Choroid plexus epithelial cell (primary cell): Measurements from ENCODE around the gene FAM3A.
"Not testable (repeated sequence)": the region's sequence is repeated elsewhere in the genome, so short reads cannot be mapped to it uniquely, and the experiment has no call there.

ENCODE experiments used
- DNase-seq: peaks from one replicate; pipeline ENCODE4 v3.0.0-alpha.2; 2010; ENCODE audit warnings: low read depth
- H3K4me3 ChIP-seq: 2 replicates; pipeline ENCODE4 v1.5.1; 2011; ENCODE audit warnings: low read depth, mild to moderate bottlenecking, control low read depth, low read length, moderate library complexity
- TF ChIP-seq, protein P1 (sequence below): conservative IDR thresholded peaks from 2 replicates; pipeline ENCODE4 v1.5.1; 2011; ENCODE audit warnings: low read depth, mild to moderate bottlenecking, control low read depth, inconsistent platforms, low read length, moderate library complexity

The FAM3A gene, protein sequence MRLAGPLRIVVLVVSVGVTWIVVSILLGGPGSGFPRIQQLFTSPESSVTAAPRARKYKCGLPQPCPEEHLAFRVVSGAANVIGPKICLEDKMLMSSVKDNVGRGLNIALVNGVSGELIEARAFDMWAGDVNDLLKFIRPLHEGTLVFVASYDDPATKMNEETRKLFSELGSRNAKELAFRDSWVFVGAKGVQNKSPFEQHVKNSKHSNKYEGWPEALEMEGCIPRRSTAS

DNA sequence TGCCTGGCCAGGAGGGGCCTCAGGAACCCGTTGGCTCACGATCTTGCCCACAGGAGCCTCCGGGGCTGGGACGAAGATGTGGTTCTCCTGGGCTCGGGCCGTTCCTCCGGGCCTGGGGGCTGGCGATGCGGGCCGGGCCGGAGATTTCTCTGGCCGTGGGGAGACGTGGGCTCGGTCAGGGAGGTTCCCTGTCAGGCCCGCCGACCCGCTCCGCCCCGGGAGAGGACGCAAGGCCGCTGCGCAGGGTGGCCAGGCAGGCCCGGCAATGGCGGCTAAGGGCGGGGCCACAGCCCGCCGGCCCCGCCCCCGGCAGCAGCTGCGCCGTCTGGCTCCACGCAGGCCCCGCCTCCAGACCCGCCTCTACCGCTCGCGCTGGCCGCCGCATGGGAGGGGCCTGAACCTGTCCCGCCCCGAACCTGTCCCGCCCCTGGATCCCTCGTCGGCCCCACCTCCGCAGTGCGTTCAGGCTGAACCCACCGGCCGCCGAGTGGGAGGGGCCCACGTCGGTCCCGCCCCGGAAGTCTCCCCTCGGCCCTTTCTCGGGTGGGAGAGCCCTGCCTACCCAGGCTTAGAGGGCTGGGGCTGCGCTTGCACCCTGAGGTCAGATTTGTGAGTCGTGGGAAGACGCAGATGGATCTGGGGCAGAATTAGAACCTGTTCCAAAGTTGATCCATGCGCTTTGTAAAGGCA is at the start of gene FAM3A:
FAM3A (minus strand) TSS at position 267 of the 690 bp plus-strand sequence. CDS start 460 bp downstream, outside the sequence.
- peak; percentile 93 for DNase-seq
- TF ChIP-seq, protein P1, sequence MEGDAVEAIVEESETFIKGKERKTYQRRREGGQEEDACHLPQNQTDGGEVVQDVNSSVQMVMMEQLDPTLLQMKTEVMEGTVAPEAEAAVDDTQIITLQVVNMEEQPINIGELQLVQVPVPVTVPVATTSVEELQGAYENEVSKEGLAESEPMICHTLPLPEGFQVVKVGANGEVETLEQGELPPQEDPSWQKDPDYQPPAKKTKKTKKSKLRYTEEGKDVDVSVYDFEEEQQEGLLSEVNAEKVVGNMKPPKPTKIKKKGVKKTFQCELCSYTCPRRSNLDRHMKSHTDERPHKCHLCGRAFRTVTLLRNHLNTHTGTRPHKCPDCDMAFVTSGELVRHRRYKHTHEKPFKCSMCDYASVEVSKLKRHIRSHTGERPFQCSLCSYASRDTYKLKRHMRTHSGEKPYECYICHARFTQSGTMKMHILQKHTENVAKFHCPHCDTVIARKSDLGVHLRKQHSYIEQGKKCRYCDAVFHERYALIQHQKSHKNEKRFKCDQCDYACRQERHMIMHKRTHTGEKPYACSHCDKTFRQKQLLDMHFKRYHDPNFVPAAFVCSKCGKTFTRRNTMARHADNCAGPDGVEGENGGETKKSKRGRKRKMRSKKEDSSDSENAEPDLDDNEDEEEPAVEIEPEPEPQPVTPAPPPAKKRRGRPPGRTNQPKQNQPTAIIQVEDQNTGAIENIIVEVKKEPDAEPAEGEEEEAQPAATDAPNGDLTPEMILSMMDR: no peak
- peak within 1 kb of the TSS; percentile 67 for H3K4me3 ChIP-seq

DNA sequence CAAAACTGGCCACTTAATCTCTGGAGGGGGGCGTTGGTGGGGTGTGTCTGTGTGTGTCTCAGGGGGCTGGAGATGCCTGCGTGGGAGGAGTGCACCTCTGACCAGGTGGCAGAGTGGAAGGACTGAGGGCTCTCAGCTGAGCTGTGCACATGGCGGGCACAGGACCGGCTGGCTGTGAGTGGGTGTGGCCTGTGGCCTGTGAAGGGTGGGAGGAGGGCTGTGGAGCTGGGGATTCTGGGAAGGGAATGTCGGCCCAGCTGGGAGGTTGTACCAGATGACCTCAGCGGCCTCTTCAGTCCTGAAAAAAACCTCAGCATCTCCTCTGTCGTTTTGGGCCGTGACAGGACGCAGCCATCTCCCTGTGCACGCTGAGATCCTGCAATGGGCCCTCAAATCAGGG is 46.3 kb upstream of the FAM3A start:
- not testable (repeated sequence) for DNase-seq, H3K4me3 ChIP-seq

DNA sequence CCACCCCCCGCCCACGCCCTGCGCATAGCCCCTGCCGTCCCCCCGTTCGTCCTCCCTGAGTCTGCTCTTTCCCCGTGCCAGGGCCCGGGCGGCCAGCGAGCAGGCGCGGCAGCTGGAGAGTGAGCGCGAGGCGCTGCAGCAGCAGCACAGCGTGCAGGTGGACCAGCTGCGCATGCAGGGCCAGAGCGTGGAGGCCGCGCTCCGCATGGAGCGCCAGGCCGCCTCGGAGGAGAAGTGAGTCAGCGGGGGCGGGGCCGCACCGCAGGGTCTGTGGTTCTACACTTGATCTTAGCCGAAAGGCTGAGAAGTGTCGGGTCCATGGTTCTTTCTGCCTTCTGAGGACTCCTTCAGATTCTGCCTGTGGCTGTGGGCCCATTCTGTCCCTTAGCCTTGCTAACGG is 44.3 kb upstream of the FAM3A start:
- DNase-seq, H3K4me3 ChIP-seq: not testable (repeated sequence)

DNA sequence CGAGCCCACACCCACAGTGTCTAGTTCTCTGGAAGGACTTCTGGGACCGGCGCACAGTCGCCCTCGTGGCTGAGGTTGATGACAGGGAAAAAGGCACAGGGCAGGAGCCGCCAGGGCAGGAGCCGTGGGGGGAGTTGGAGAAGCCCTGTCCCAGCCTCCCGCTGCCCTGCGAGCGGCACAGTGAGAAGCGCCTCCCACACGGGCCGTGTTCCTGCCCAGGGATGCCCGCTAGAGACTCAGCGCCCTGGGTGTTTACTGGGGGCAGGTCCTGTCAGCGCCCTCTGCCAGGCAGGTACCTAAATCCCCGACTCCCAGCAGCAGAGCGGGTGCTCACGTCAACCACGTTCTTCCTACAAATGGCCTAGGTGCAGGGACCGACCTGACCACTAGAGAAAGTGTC is 42.9 kb upstream of the FAM3A start:
- DNase-seq, H3K4me3 ChIP-seq: not testable (repeated sequence)

DNA sequence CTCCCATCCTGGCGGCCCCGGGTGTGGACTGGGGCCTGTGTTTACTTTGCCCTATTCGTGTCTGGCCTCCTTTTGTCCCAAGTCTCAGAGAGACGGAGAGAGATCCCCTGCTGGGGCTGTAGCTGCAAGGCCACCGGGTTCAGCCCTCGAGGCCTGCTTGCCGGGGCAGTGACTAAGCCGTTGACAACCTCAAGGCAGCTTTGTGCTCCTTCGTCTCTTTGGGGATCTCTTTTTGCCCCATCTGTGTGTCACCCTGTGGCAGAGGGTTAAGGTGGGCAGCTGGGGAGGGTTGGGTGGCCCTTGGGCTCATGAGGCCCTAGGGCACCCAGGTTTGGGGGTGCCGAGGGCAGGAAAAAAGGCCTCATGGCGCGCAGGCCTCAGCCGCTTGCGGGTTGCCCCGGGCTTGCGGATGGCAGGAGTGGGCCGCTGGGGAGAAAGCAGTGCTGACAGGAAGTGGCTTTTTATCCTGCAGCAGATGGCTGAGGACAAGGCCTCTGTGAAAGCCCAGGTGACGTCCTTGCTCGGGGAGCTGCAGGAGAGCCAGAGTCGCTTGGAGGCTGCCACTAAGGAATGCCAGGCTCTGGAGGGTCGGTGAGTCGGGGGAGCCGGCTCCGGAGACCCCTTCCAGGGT is 42.1 kb upstream of the FAM3A start:
- not testable (repeated sequence) for DNase-seq

DNA sequence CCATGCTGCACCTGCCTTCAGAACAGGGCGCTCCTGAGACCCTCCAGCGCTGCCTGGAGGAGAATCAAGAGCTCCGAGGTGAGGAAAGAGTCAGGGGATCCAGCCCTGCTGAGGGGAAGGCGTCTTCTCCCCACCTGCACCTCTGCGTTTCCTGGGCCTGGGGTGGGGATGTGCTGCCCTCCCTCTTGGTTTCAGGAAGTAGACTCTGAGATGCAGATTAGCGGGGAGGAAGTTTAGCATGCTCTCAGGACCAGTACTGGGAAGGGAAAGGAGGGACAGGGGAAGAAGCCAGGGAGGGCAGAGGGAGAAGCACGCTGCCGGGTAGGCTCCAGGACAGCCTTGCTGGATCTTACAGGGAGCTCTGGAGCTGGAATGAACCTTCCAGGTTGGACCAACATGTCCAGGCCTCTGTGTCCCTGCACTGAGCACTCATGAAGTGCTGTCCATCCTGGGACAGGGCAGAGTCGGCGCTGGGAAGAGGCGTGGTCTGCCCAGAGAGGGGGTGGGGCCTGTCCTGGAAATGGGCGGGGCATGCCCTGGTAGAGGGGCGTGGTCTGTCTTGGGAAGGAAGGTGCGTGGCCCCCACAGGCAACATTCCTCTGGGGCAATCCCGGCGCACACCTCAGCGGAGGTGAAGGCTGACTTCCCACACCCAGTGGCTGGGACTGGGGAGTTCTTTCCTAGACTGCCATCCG is 36.2 kb upstream of the FAM3A start:
- not testable (repeated sequence) for H3K4me3 ChIP-seq

More for the DNA sequence above, 42.1 kb upstream of the FAM3A start:
- H3K4me3 ChIP-seq: not testable (repeated sequence)

DNA sequence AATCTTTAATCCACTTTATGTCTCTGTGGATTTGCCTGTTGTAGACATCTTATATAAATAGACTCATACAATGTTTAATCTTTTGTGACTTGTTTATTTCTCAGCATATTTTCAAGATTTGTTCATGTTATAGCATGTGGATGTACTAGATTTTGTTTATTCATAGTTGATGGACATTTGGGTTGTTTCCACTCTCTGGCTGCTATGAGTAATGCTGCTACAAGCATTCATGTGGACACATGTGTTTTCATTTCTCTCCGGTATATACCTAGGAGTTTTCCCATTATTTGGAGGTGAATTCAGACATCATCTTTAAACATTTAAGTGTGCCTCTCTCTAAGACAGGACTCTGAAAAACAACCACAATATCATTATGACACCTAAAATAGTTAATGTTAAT is 33.7 kb upstream of the FAM3A start:
- no peak overlapping the region for H3K4me3 ChIP-seq
- TF ChIP-seq, protein P1: no peak
- DNase-seq: peak; percentile 34

More for the DNA sequence above, 36.2 kb upstream of the FAM3A start:
- DNase-seq: not testable (repeated sequence)

DNA sequence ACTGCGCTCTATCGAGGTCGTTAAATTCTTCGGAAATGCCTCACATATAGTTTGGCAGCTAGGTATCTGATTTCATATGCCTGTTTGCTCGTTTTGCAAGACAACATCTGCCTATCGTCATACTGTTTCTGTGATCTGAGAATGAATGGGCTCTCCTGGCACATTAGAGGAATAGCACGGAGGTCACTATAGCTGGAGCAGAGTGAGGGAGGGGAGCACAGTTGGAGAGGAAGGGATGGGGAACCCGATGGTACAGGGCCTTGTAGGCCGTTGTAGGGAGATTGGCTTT is 31.9 kb upstream of the FAM3A start:
- peak; percentile 45 for DNase-seq
- H3K4me3 ChIP-seq: peak overlapping the region; percentile 76
- TF ChIP-seq, protein P1: no peak

DNA sequence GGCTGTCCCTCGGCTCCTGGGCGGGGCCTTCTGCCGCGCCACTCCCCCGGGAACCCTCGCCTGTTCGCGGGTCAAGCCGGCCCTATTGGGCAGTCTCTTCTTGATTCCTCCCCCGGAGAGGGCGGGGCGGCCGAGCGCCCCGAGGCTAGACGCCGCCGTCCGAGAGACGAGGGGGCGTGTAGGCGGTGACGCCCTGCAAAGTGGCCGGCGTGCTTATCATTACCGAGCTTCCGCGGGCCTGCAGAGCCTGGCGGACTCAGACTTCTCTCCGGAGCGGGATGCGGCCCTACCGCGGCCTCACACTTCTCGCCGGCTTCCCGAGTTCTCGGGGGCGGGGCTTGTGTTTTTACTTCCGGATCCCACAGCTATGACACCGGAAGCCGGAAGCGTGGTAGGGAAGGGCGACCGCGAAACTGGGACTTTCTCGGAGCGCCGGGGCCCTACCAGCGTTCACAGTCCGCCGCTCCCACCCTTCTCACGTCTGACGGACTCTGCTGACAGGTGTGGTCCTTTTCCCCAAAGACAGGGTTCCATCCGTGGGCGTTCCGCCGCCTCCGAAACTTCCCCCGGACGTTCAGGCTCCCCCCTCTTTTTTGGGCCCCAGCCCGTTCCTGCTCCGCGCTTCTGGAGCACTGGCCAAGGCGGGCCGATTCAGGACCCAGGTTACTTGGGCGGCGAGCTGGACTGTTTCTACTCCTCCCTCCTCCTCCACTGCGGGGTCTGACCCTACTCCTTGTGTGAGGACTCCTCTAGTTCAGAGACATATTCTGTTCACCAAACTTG is 31.4 kb upstream of the FAM3A start, which contains the start of gene IKBKG:
IKBKG (plus strand) TSS at position 376 of the 783 bp plus-strand sequence. CDS start 4,383 bp downstream, outside the sequence.
- H3K4me3 ChIP-seq: peak within 1 kb of the TSS; percentile 76
- TF ChIP-seq, protein P1: no peak
- peak; percentile 92 for DNase-seq
